Activated naive CD8-positive, alpha-beta T cell treated with anti-CD3 and anti-CD28 coated beads, Interleukin-2, amount 50 U/mL, for 16 hours (primary cell): Measurements from ENCODE around the gene SCAMP3.
A peak's percentile ranks its signal among the peaks of the same experiment; 100 is the strongest.
"Not testable (repeated sequence)": the region's sequence is repeated elsewhere in the genome, so short reads cannot be mapped to it uniquely, and the experiment has no call there.

Experiments used
- DNase-seq: peaks from one replicate; pipeline ENCODE4 v3.0.0-alpha.2; 2020; ENCODE audit warnings: low read depth, low spot score

The SCAMP3 gene

DNA sequence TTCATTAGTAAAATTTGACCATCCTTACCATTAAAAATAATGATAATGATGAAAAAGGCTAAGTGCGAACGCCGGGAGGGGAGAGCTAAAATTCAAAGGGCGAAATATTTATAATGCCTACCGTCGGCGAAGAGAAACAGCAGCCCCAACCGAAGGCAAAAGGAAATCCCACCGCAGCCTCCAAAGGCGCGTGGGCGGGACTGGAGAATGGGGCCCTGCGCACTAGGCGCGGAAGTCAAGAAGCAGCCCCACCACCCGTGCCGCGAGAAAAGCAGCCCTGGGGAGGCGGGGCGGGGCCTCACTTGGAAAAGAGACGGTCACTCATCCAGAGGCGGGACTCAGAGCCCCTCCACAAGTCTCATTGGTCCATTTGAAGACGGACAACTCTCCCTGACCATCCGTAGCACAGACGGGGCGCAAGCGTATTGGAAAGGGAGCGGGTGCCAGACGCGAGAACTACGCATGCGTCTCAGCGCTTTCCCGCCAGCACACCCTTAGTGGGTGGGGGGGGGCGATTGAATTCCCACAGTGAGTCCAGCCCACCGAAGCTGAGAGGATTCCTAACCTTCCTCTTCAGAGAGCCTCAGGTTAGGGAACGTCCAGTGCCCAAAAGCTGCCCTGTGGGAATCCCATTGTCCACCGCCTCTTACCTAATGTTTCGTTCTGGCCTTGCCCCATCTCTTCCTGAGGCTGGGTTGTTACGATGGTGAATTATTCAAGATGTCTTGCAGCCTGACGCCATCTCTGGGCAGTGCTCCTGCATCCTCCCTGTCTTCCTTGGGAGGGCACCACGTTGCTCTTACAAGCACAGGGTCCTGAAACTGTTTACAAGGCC, 34.7 kb downstream of the SCAMP3 start:
- DNase-seq, result peak; percentile 98

DNA sequence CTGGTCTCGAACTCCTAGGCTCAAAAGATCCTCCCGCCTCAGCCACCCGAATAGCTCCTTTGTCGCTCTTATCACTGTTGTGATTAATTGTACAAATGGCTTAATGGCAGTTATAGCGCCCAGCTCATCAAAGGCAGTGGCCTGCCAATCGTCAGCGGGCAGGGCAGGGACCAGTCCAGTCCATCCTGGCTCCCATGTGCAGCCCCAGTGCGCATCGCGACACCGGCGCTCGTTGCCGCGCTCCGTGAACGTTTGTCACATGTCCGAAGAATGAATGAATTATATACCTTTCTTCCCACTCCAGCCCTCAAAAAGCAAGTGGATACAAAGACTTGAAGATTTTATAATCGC, 35.3 kb downstream of the SCAMP3 start:
- DNase-seq, result no peak

DNA sequence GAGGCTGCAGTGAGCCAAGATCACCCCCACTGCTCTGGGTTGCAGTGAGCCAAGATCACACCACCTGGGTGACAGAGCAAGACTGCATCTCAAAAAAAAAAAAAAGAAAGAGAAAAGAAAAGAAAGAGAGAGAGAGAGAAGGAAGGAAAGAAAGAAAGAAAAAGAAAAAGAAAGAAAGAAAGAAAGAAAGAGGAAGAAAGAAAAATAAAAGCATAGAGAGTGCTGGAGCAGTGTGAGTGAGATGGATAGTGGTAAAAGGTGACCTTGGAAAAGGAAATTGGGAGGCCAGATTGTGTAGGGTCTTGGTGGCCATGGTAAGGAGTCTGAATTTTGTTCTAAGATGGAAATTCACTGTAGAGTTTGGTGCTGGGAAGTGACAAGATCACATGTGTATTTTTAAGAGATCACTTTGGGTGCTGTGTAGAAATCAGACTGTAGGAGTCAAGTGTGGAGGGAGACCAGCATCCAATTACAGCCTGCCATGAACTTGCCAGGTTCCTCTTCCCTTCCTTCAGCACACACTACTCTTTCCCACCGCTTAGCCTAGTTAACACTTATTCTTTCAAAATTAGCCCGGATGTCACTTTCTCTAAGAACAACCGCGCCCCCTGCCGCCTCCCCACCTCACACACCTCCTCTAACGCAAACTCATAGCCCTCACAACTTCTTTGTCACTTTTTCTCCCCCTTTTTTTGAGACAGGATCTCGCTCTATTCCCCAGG, 35.8 kb downstream of the SCAMP3 start:
- peak; percentile 66 for DNase-seq

DNA sequence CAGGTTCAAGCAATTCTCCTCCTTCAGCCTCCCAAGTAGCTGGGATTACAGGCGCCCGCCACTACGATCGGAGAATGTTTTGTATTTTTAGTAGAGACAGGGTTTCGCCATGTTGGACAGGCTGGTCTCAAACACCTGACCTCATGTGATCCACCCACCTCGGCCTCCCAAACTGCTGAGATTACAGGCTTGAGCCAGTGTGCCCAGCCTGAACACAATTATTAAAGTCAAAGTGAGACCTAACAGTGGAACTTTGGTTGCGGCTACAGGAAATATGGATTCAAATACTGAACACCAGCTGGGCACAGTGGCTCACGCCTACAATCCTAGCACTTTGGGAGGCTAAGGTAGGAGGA, 36.8 kb downstream of the SCAMP3 start:
- DNase-seq, result not testable (repeated sequence)

DNA sequence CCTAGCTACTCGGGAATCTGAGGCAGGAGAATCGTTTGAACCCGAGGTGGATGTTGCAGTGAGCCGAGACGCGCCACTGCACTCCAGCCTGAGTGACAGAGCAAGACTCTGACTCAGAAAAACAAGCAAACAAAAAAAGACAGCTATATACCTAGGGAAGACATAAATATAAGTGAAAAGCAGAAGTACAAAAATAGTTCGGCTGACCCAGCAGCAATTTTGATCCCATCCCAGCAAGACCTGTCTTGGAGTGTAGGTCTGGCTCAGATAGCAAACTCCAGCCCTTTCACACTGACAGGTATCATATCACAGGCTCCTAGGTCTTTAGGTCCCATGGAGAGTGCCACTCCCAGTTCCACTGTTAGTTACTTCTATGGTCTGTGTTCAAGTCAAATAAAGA, 39.1 kb downstream of the SCAMP3 start:
- DNase-seq, result no peak

DNA sequence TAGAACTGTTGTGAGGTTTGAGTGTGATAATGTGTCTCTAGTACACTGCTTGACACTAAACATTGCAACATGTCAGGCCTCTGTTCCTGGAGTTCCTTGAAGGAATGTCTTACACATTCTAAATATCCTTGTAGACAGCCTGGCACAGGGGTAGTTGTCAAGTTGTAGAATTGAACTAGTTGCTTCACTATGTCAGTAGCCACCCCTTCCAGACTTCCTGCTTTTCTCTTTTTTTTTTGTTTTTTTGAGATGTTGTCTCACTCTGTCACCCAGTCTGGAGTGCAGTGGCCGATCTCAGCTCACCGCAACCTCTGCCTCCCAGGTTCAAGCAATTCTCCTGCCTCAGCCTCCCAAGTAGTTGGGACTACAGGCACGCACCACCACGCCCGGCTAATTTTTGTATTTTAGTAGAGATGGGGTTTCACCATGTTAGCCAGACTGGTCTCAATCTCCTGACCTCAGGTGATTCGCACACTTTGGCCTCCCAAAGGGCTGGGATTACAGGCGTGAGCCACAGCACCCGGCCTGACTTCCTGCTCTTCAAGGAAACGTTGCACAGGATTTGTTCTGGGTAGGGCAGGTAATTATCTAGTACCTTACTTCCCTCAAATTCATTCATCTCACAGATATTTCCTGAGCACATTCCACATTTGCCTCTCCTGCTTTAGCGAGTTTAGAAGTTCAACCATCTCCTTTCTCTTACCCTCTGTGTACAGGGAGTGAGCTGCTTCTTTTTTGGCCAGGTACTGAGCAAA, 41.8 kb downstream of the SCAMP3 start:
- DNase-seq, result not testable (repeated sequence)

DNA sequence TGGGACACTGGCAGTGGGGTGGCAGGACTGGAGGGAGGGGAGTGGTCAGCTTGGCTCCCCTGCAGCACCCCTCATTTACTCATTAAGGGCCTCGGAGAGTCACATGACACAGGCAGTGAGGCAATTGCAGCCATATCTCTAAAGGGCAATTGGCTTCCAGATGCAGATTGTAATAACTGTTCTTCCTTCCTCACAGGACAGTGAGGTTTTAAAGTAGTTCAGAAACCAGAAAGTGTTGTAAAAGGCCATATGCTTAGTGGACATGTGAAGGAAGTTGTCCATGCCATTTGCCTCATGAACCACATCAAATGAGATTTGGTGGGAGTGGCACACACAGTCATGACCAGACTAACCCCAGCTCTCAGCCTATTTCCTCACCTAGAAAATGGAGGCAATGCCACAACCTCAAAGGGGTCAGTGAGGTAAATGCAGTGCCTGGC, 42.5 kb downstream of the SCAMP3 start:
- DNase-seq, result no peak

DNA sequence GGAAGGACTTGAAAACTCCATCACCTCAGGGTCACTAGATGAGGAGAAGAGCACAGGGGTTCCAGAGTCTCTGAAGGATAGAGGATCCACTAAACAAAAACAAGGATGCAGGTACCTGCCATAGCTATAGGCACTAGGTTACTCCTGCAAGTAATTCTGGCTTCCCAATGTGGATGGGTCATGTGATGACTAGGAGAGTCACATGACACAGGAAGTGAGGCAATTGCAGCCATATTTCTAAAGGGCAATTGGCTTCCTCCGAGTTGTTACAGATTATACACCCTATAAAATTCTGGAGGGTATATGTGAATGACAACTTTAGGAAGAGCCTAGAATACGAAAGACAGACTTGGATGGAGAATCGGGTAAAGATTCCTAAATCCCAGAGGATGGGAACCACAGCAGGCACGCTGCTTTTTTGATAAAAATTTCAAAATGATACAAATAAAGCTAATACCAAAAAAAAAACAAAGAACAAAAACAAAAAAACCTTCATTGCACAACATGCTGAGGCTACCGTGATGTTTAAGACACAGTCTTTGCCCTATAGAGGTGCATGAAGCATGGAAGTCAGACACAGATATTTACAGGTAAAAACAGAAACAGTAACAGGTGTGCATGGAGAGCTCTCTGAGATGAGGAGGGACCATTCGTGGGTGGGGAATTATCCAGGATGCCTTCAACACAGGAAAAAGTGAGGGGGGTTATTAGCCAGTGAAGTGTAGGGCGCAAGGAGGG, 43.1 kb downstream of the SCAMP3 start:
- DNase-seq, result no peak

DNA sequence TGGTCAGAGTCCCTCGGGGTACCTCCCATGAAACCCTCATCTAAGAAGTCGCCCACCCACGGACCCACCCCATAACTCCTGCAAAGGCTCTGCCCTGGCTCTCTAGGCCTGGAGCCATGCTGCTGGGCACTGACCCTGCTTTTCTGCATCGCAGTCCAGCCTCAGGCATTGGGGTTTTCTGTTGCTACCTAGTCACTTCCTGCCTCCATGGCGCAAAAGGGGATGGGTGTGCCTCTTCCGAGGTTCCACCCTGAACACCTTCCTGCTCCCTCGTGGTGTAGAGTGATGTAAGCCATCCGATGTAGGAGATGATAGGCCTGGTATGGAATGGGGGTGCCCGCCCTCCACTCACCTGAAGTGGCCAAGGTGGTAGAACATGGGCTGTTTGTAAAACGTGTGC, 47.5 kb downstream of the SCAMP3 start:
- not testable (repeated sequence) for DNase-seq

DNA sequence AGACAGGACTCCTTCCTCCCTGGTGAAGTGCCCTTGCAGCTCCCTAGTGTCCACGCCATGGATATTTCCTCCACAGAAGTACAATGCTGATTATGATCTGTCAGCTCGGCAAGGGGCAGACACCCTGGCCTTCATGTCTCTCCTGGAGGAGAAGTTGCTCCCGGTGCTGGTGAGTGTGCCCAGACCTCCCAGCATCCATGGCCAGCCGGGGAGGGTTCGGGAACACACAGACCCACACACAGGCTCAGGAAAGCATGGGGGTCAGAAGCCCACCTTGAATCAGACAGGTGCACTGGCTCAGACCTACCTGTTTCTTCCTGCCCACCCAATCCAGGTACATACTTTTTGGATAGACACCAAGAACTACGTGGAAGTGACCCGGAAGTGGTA, 50.1 kb downstream of the SCAMP3 start:
- DNase-seq, result not testable (repeated sequence)

DNA sequence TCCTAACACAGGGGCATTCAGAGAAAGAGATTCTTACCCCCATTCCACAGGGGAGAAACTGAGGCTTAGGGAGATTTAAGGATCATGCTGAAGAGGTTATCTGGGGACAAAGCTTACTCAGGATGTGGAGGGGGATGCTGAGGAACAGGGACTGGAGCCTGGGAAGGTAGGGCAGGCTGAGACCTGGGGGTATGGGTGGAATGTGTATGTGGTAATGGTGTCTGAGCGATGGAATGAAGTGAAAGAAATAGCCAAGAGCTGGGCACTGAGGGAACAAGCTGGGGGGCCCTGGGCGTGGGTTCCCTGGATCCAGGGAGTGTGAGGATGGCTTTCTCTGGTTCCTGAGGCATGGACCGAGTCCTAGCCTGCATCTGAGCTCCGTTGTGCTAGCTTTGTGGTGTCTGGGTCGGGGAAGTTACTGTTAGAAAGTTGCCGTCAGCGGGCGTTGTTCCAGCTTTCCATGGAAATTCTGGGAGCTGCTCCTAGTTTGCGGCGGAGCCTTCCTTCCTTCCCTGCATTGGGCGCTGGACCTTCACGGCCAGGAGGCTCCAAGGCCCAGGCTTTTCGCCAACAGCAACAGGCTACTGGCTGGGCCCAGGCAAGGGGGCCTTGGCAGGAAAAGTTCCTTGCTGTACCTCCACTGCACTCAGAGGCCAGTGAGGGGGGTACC, 50.6 kb downstream of the SCAMP3 start:
- not testable (repeated sequence) for DNase-seq

DNA sequence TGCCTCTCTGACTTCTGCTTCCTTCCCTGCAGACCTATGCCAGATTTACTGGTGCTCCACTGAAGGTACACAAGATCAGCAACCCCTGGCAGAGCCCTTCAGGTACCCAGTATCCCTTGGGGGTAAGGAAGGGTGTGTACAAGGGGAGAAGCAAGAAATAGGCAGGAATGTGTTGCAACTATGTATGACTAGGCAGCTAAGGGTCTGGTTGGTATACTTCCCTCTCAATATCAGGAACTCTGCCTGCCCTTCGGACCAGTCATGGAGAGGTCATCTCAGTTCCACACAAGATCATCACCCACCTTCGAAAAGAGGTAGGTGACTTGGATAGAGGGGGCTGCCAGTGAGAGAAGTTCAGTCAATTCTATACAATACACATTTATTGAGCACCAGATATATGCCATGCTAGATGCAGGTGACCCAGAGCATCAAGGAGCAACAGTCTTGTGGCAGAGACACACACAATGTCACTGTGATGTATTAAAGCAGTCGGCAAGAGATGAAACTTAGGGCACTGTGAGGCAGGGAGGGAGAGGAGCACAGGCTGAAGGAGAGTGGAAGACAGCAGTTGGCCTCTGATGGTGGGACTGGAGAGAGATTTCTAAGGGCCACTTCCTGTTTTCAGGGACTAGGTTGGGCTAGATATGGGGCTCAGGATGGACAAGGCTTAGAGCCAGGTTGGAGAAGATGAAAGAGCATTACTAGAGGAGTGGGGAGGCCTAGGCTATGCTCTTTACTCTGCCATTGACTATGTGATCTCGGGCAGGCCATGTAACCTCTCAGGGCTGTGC, 51.7 kb downstream of the SCAMP3 start:
- no peak for DNase-seq

DNA sequence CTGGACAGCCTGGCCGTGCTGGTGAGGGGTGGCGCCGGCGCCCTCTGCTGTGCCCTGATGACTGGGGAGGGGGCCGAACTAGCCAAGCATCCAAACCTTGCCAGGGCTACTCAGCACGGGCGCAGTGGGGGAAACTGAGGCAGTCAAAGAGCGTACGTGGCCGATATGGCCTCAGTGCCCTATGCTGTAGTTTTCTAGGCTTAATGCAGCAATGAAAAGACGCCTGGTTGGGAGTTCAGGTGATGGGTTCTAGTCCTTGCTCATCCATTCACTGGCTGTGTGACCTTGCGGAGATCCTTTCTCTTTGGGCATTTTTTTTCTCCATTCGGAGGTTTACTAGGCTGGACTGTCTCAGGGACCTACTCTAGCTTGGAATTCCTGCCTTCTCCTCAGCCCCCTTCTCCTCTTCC, 52.8 kb downstream of the SCAMP3 start:
- no peak for DNase-seq

DNA sequence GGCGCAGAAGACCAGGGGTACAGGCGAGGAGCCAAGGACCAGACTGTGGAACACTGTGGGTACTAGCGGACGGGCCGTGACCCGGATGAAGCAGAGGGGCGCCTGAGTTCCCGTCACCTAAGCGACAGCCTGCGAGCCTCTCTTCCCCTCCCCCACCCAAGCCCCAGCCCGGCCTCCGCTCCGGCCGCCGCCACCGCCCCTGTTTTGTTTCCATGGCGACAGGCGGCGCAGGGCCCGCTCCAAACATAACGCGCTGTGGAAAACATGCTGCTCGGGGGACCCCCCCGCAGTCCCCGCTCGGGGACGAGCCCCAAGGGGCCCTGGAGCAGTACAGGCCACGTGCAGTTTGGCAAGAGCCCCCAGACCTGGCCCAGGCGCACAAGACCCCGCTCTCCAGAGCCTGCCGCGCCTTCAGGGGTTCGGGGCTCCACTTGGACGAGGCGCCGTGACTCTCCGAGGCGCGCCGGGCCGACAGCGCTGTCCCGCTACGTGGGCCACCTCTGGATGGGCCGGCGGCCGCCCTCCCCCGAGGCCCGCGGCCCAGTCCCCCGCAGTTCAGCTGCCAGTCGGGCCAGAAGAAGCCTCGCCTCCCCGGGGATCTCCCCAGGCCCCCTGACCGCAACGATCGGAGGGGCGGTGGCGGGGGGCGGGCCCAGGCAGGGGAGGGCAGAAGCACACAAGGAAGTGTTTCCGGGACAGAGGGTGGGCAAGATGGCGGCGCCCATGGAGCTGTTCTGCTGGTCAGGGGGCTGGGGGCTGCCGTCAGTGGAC, 53.4 kb downstream of the SCAMP3 start, which contains the start of gene MTX1:
Gene MTX1 (plus strand): TSS at position 155 of the 771 bp plus-strand sequence. CDS start 110 bp downstream, at position 265.
- DNase-seq, result peak; percentile 82

DNA sequence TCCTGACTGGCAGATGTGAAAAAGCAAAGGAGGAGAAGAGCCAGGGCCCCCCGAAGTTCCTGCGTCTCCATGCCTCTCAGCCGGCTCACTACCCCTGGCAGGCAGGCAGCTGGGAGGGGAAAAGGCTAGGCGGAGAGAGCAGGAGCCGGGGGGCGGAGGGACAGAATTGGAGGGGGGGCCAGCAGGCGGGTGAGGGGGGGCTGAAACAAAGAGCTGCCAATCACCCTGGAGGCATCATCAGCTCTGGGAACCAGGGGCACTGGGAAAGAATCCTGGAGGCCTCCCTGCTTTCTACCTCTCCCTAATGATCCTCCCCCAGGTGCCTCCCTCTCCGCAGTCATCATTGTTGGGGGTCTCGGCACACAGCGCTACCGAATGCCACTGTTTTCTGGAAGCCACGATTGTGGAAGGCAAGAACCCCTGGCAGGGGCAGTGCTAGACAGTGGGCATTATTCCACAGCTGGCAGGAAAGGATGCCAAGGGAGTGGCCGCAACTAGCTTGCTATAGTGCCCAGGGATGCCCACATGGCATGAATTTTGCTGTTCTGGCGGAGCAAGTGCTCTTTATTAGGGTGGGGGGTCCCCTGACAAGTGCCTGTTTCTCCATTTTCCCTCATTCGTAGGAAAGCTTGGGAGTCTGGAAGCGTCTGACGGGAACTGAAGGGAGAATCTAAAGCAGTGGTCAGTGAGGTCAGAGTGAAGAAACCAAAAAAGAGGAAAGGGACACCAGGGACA, 54.2 kb downstream of the SCAMP3 start, which contains the start of gene THBS3:
Gene THBS3 (minus strand): TSS at position 92 of the 735 bp plus-strand sequence. CDS start 21 bp downstream, at position 71.
- DNase-seq, result no peak

DNA sequence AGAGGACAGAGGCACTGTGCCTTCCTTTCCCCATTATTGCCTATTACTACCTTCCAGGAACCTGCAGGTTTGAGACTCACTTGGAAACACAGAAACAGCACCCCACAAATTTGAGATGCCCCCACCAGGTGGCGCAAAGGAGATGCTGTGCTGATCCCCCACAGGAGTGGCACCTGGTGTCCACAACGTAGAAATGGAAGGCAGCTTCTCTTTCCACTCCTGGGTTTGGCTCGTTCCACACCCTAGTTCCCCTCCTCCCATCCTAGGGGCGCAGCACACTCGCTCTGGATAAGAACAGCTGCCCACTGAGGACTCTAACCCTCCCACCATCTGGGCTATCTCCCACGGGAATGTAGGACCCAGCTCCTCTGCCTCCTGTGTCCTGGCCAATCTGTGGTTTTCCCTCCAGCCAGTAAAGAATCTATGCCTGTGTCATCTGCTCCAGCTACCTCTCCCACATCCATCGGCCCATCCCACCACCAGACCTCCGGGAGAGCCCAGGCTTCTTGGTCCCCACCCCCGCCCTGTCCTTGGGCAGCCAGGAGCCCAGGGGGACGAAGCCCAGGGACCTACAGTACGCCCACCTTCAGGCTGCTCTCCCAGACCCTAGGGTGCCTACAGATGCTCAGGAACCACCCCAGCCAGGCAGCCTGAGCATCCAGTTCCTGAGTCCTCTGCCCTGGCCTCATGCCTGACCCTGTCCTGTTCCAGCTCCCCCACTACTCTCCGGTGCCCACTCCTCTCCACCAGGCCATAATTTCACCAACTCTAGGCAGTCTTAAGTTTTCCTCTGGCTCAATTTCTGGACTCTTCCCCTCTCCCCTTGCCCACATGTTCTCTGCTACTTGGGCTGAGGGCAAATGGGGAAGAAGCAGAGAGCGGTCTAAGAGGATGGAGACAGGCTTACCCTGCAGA, 55.0 kb downstream of the SCAMP3 start:
- DNase-seq, result peak; percentile 86
